Measurements from ENCODE around the gene HMOX2.

GRCh38 chr16:4471869-4472268 is 4.3 kb upstream of the HMOX2 start:
- TF ChIP-seq CTCF (IDR thresholded peaks at IDR 0.05; ENCODE audit: low read depth, low read length) (no peak), POLR2A (IDR thresholded peaks at IDR 0.05; ENCODE audit: extremely low read depth, insufficient read length) (no peak)

Data from NB4 (cell line).